Mononuclear cell (primary cell): ENCODE results near the gene SLIT3. TPM values are rescaled to one million over a fixed set of nuclear protein-coding genes. Genes with fewer than 3 reads are reported as not detected.

ENCODE experiments used
- H3K27me3 ChIP-seq: 2 replicates; pipeline ENCODE4 v1.6.0; 2011; ENCODE audit warnings: low read length, control low read depth; ENCODE audit not compliant: insufficient read depth
- H3K4me1 ChIP-seq: 2 replicates; pipeline ENCODE4 v1.5.1; 2011; ENCODE audit warnings: mild to moderate bottlenecking, low read length, control low read depth; ENCODE audit not compliant: insufficient read depth
- H3K4me3 ChIP-seq: 2 replicates; pipeline ENCODE4 v1.5.1; 2011; ENCODE audit warnings: mild to moderate bottlenecking, low read length, moderate library complexity
- H3K9me3 ChIP-seq: 2 replicates; pipeline ENCODE4 v1.5.1; 2011; ENCODE audit warnings: low read depth, mild to moderate bottlenecking, control low read depth, low read length
- total RNA-seq: library from RNA; depleted of rRNA; stranded (reverse); fragments of >200 nt; gene quantifications from one replicate; pipeline ENCODE4 v1.2.3, GENCODE V29; 2012

Gene SLIT3
- total RNA-seq, 1 donor: 0.10 TPM

- no peaks in the 10 kb centered on the region for H3K9me3 ChIP-seq
- H3K4me3 ChIP-seq: no peak overlapping the region
- H3K4me1 ChIP-seq: no peaks in the 10 kb centered on the region
- no peaks in the 10 kb centered on the region for H3K27me3 ChIP-seq
These were observed 37.3 kb downstream of the SLIT3 start for GRCh38 chr5:169263591-169263990.

DNA sequence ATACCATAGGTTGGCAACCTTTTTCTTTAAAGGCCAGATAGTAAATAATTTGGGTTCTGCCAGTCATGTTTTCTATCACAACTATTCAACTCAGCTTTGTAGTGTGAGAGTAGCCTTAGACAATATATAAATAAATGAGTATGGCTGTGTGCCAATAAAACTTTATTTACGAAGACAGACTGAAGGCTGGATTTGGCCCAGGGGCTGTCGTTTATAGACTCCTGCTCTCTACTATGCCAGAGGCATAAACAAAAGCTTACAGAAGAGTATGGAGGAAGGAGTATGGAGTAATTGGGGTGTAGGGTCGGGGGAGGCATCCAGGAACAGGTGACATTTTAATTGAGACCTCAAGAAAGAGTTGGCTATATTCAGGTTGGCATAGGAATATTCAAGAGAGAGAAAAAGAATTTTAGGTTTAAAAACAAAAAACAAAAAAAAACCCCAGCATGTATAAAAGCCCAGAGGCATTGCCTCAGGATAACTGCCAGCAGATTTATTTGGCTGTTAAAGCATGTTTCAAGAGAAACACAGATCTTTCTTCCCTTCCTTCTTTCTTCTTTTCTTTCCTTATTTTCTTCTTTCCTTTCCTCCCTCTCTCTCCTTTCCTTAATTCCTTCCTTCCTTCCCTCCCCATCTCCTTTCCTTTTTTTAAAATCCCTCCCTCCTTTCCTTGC lies 39.9 kb downstream of the SLIT3 start:
- Histone ChIP-seq H3K27me3 (no peaks in the 10 kb centered on the region), H3K4me1 (no peaks in the 10 kb centered on the region), H3K9me3 (no peaks in the 10 kb centered on the region), H3K4me3 (no peak overlapping the region)

DNA sequence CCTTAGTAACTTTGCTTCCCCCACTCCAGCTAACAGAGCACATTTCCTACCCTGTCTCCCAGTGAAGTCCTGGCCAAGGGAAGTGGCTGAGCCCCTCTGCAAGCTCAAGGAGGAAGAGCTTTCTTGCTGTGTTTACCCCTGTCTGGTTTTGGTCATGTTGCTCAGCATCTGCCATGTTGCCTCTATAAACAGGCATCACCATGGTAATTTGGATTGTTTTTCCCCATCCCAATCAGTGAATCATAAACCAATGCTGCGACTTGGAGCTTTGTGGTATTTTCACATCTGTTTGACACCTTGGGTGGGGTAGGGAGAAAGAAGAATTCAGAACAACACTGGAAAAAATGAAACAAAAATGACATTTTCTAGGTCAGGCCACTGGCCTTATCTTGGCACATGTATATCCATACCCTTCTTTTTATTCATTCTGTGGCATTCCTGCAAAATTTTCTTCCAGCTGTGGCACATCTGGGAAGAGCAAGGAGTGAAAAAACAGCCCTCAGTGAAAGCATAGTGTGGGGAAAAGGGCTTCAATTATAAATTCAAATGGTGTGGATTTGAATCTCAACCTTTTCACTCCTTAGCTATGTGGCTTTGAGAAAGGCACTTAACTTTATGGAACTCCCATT lies 42.5 kb downstream of the SLIT3 start:
- H3K27me3 ChIP-seq: no peaks in the 10 kb centered on the region
- no peaks in the 10 kb centered on the region for H3K4me1 ChIP-seq
- H3K9me3 ChIP-seq: no peaks in the 10 kb centered on the region
- H3K4me3 ChIP-seq: no peak overlapping the region

- no peaks in the 10 kb centered on the region for H3K9me3 ChIP-seq
- no peak overlapping the region for H3K4me3 ChIP-seq
- H3K27me3 ChIP-seq: no peaks in the 10 kb centered on the region
- H3K4me1 ChIP-seq: no peaks in the 10 kb centered on the region
These were observed 44.7 kb downstream of the SLIT3 start for GRCh38 chr5:169256191-169256590.

DNA sequence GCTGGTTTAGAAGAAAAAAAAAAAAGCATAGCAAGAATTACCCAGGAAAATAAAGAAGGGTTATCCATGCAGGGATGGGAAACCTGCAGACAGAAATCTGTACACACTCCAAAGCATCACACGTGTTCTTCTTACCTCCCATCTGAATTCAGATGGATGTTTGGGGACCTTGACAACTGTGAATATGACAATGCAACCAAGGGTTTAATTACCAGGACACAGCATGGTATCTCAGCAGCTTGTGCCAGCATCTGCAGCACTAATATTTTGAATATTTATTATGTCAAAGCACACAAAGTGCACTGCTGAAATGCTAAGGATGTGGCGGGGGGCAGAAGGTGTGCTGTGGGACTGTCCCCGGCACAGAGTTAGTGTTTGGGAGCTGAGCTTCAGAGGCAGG lies 47.9 kb downstream of the SLIT3 start:
- H3K27me3 ChIP-seq: no peaks in the 10 kb centered on the region
- H3K4me3 ChIP-seq: no peak overlapping the region
- H3K4me1 ChIP-seq: no peaks in the 10 kb centered on the region
- no peaks in the 10 kb centered on the region for H3K9me3 ChIP-seq

GRCh38 chr5:169251333-169252084 lies 49.4 kb downstream of the SLIT3 start:
- Histone ChIP-seq H3K4me1 (no peaks in the 10 kb centered on the region), H3K9me3 (no peaks in the 10 kb centered on the region), H3K27me3 (no peaks in the 10 kb centered on the region), H3K4me3 (no peak overlapping the region)

DNA sequence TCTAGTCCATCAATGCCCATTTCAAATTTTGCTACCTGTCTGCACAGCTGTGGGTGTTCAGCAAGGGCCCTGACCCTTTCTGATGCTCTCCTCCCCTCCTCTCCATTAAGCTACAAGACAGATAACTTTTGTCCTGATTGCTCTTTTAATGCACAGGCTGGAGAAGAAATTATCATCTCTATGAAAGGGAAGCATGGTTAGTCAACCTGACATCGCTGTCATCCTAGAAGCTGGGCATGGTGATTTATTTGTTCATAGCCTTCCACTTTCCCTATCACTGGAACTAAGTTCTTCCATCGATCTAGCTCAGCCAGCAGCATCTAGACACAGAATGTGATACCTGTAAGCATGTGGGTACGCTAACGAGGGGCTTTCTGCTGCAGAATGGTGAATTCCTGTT lies 50.1 kb downstream of the SLIT3 start:
- H3K9me3 ChIP-seq: no peaks in the 10 kb centered on the region
- H3K27me3 ChIP-seq: no peaks in the 10 kb centered on the region
- no peaks in the 10 kb centered on the region for H3K4me1 ChIP-seq
- H3K4me3 ChIP-seq: no peak overlapping the region

DNA sequence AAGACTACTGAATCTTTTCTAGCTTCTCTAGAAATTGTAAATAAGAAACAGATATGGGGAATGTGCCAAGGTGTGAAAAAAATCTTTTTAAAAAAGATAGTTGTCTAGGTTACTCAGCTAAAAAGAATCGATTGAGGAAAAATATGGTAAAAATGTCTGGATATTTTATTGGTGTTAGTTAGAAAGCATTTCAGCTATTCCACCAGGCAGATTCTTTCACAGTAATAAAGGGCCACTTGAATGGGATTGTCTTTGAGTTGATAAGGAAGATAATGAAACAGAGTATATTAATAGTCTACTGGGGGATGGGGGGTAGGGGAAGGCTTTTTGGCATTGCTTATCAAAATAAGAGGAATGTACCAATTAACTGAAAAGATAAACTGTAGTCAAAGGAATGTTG lies 51.9 kb downstream of the SLIT3 start:
- Histone ChIP-seq H3K27me3 (no peaks in the 10 kb centered on the region), H3K4me3 (no peak overlapping the region), H3K4me1 (no peaks in the 10 kb centered on the region), H3K9me3 (no peaks in the 10 kb centered on the region)

DNA sequence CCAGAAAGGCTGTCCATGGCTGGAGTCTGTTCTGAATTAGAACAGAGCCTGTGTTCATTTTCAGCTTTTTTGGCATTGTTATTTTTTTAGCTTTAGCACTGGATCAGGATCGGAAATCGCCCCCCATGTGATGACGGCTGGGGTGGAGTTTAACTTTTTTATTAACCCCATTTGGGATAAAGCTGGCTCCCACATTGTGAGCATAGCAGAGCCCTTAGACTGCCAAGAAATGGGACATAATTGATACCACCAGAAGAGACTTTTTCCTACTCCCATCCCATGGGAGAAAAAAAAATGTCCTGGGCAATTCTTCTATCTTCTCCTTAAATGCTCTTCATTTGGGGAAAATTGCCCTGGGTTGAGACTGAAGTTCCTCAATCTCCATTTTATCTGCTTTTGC lies 52.4 kb downstream of the SLIT3 start:
- H3K4me1 ChIP-seq: no peaks in the 10 kb centered on the region
- H3K4me3 ChIP-seq: no peak overlapping the region
- H3K9me3 ChIP-seq: no peaks in the 10 kb centered on the region
- no peaks in the 10 kb centered on the region for H3K27me3 ChIP-seq

GRCh38 chr5:169244812-169245211 lies 56.1 kb downstream of the SLIT3 start:
- H3K9me3 ChIP-seq: peaks cover 2% of the 10 kb centered on the region
- H3K27me3 ChIP-seq: no peaks in the 10 kb centered on the region
- no peak overlapping the region for H3K4me3 ChIP-seq
- H3K4me1 ChIP-seq: no peaks in the 10 kb centered on the region

DNA sequence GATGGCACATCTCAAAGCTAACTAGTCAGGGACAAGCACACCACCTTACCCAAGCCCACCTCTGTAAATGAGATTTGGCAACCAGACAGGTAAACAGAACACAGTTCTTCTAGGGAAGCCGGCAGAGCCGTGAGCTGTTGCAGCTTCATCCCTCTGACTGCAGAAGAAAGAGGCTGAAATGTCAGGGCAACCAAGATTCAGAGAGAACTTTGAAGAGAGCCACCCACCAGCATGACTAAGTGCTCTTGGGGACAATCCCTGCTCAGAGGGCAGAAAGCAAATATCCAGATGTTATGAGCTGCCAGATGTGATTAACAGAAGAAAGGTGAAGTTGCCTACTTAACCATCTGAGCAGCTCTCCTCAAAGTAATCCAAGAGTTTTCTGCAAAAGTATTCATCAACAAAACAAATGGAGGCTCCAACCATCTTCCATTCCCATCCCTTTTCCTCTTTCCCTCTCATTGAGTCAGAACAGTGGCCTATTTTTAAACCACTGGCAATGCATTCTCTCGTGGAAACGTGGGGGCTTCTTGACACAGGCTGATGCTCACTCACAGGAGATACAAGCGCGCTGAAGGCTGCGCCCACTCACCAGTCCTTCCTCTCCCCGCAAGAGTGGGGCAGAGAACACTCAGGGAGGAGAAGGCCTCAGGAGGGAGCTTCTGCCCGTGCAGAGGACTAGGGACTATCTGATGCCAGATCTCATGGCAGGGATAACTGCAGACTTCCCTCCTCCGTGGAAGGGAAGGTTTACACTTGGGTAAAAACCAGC lies 57.1 kb downstream of the SLIT3 start:
- no peaks in the 10 kb centered on the region for H3K4me1 ChIP-seq
- no peak overlapping the region for H3K4me3 ChIP-seq
- no peaks in the 10 kb centered on the region for H3K27me3 ChIP-seq
- peaks cover 12% of the 10 kb centered on the region for H3K9me3 ChIP-seq

DNA sequence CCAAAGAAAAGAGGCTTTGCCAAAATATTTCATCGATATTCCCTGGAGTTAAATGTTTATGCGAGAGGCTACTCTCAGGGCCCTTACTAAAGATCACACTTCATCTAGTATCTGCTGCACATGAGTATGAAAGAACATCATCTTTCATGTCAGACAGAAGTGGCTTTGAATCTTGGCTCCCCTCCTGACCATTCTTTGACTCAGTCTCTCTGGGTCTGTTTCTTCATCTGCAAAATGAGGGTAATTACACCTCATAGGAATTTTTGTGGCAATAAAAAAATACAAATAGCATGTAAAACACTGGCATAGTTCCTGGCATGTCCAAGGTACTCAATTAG lies 58.1 kb downstream of the SLIT3 start:
- no peaks in the 10 kb centered on the region for H3K4me1 ChIP-seq
- no peak overlapping the region for H3K4me3 ChIP-seq
- H3K9me3 ChIP-seq: peaks cover 17% of the 10 kb centered on the region
- no peaks in the 10 kb centered on the region for H3K27me3 ChIP-seq

GRCh38 chr5:169242175-169242848 lies 58.6 kb downstream of the SLIT3 start:
- no peaks in the 10 kb centered on the region for H3K4me1 ChIP-seq

GRCh38 chr5:169229342-169229892 lies 71.5 kb downstream of the SLIT3 start:
- Histone ChIP-seq H3K9me3 (no peaks in the 10 kb centered on the region), H3K4me1 (no peaks in the 10 kb centered on the region), H3K27me3 (no peaks in the 10 kb centered on the region), H3K4me3 (no peak overlapping the region)

More at GRCh38 chr5:169242175-169242848, 58.6 kb downstream of the SLIT3 start:
- peaks cover 17% of the 10 kb centered on the region for H3K9me3 ChIP-seq
- H3K27me3 ChIP-seq: no peaks in the 10 kb centered on the region
- H3K4me3 ChIP-seq: no peak overlapping the region
